ENCODE results near the gene SEC14L2.

DNA sequence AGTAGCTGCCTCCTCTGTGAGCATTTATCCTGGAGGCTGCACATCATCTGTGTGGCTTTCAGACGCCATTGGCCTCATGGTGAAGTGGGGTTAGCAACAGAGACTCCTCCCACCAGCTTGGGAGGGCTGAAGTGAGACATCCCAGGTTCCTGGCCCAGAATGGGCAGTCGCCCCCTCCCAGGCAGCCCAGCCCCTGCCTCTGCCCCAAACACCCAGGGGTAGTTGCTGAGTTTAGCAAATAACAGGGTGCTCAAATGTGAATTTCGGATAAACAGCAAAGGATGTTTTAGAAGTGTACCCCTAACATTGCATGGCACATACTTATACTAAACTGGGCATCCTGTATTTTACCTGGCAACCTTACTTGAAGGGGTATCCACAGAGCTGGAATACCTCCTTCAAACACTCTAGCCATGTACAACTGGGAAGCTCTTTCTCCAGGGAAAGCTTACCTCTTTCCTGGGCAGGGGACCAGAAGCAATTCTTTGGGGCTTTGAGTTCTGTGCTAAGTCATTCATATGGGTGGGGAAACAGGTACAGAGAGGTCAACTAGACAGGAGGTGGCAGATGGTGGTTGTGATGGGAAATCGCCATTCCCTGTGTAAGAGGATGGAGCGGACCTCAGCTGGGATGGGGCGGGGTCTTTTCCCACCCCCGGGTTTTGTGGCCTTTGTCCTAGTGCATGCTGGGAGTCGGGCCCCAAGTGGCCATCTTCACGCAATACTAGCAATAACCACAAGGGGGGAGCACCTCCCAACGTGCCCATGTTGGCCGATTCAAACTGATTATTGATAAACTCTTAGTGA is 48.0 kb downstream of the SEC14L2 start:
- TF ChIP-seq POLR2AphosphoS5 (IDR thresholded peaks at IDR 0.05; ENCODE audit: insufficient read depth, low read depth, low read length) (peak; percentile 64), EZH2 (IDR thresholded peaks at IDR 0.05; ENCODE audit: borderline replicate concordance, low read depth, low read length, severe bottlenecking) (no peak)
- TF ChIP-seq, protein P1, sequence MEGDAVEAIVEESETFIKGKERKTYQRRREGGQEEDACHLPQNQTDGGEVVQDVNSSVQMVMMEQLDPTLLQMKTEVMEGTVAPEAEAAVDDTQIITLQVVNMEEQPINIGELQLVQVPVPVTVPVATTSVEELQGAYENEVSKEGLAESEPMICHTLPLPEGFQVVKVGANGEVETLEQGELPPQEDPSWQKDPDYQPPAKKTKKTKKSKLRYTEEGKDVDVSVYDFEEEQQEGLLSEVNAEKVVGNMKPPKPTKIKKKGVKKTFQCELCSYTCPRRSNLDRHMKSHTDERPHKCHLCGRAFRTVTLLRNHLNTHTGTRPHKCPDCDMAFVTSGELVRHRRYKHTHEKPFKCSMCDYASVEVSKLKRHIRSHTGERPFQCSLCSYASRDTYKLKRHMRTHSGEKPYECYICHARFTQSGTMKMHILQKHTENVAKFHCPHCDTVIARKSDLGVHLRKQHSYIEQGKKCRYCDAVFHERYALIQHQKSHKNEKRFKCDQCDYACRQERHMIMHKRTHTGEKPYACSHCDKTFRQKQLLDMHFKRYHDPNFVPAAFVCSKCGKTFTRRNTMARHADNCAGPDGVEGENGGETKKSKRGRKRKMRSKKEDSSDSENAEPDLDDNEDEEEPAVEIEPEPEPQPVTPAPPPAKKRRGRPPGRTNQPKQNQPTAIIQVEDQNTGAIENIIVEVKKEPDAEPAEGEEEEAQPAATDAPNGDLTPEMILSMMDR (IDR thresholded peaks at IDR 0.05; ENCODE audit: extremely low read depth in 1 of 2, insufficient read depth in 1 of 2, low read depth in 1 of 2, low read length in 2 of 2) = peak; percentile 77 to 83

Measured in endothelial cell of umbilical vein (primary cell).